NT2/D1 (cell line): ENCODE data around the gene RAP1GAP.

Experiments used
- YY1 ChIP-seq: IDR thresholded peaks from 2 replicates; pipeline ENCODE4 v1.6.1; 2011; ENCODE audit not compliant: insufficient read length, insufficient read depth
- ZNF274 ChIP-seq: IDR thresholded peaks from 2 replicates; pipeline ENCODE4 v1.6.1; 2011; ENCODE audit warnings: mild to moderate bottlenecking, low read depth, low read length

GRCh38 chr1:21653744-21654100, 15.4 kb downstream of the RAP1GAP start:
- TF ChIP-seq YY1 (no peak), ZNF274 (no peak)
